Naive thymus-derived CD4-positive, alpha-beta T cell (primary cell): Measurements from ENCODE around the gene CAMTA1. TPM values are rescaled to one million over a fixed set of nuclear protein-coding genes. Genes with fewer than 3 reads are reported as not detected.

Source experiments
- ATAC-seq: fragments of 150-1000 bp; cut with Tn5 transposase; 2 replicates; pipeline ENCODE4 v1.10.0; 2021; ENCODE audit warnings: mild to moderate bottlenecking, moderate library complexity
- CTCF ChIA-PET: fragments of 350-600 bp; sonication (Branson Sonifier 250); formaldehyde crosslinking; loops from one replicate; lab custom pipeline; 2021; ENCODE audit warnings: antibody characterized with exemption; lab: Charles Lee
- POLR2A ChIA-PET: fragments of 350-600 bp; sonication (Branson Sonifier 250); formaldehyde crosslinking; loops from one replicate; lab custom pipeline; 2021; ENCODE audit warnings: antibody characterized with exemption, inconsistent platforms; lab: Charles Lee
- DNase-seq, 9 donors: peaks; one replicate each; pipeline versions ENCODE4 v3.0.0 to v3.0.0-alpha.2; 2020 to 2022; ENCODE audit warnings: mixed read lengths in 1 of 9
- H3K27ac ChIP-seq: one replicate; pipeline ENCODE4 v1.7.0; 2013; ENCODE audit warnings: mild to moderate bottlenecking, low read depth, low read length, moderate library complexity
- H3K27me3 ChIP-seq, 2 donors: one replicate each; pipeline ENCODE4 v1.7.0; 2013; ENCODE audit warnings: low read length in 2 of 2, mild to moderate bottlenecking in 2 of 2, moderate library complexity in 2 of 2; ENCODE audit not compliant: control insufficient read depth in 2 of 2, insufficient read depth in 2 of 2
- H3K36me3 ChIP-seq, 3 experiments: 1 replicate in 2 of 3; 2 replicates in 1 of 3; pipeline ENCODE4 v1.7.0; 2013; ENCODE audit warnings: low read length in 3 of 3, mild to moderate bottlenecking in 3 of 3, moderate library complexity in 1 of 3; ENCODE audit not compliant: insufficient read depth in 3 of 3, control insufficient read depth in 2 of 3
- H3K4me1 ChIP-seq, 2 donors: one replicate each; pipeline ENCODE4 v1.7.0; 2013; ENCODE audit warnings: low read length in 2 of 2, mild to moderate bottlenecking in 2 of 2, moderate library complexity in 1 of 2; ENCODE audit not compliant: control insufficient read depth in 2 of 2, insufficient read depth in 2 of 2
- H3K4me3 ChIP-seq: 2 replicates; pipeline ENCODE4 v1.7.0; 2013; ENCODE audit warnings: mild to moderate bottlenecking, low read length
- H3K9me3 ChIP-seq, 3 experiments: 1 replicate in 2 of 3; 2 replicates in 1 of 3; pipeline ENCODE4 v1.7.0; 2013; ENCODE audit warnings: low read length in 3 of 3; ENCODE audit not compliant: control insufficient read depth in 2 of 3
- H3K27ac Mint-ChIP-seq, 9 donors: one replicate each; pipeline ENCODE4 v1.8.0; 2020 to 2022; ENCODE audit warnings: mixed read lengths in 9 of 9, mild to moderate bottlenecking in 8 of 9, moderate library complexity in 5 of 9, inconsistent platforms in 2 of 9
- H3K27me3 Mint-ChIP-seq, 5 donors: one replicate each; pipeline ENCODE4 v1.8.0; 2021 to 2022; ENCODE audit warnings: mixed read lengths in 5 of 5, mild to moderate bottlenecking in 1 of 5
- H3K36me3 Mint-ChIP-seq, 5 donors: one replicate each; pipeline ENCODE4 v1.8.0; 2020 to 2022; ENCODE audit warnings: mixed read lengths in 5 of 5, mild to moderate bottlenecking in 3 of 5, inconsistent platforms in 1 of 5
- H3K4me1 Mint-ChIP-seq, 7 donors: one replicate each; pipeline ENCODE4 v1.8.0; 2020 to 2022; ENCODE audit warnings: mixed read lengths in 7 of 7, mild to moderate bottlenecking in 3 of 7, inconsistent platforms in 1 of 7
- H3K4me3 Mint-ChIP-seq, 10 donors: one replicate each; pipeline ENCODE4 v1.8.0; 2020 to 2022; ENCODE audit warnings: mild to moderate bottlenecking in 10 of 10, mixed read lengths in 10 of 10, moderate library complexity in 6 of 10, inconsistent platforms in 2 of 10
- H3K9me3 Mint-ChIP-seq, 11 donors: one replicate each; pipeline ENCODE4 v1.8.0; 2020 to 2022; ENCODE audit warnings: mixed read lengths in 11 of 11, mild to moderate bottlenecking in 4 of 11, inconsistent platforms in 1 of 11, moderate library complexity in 1 of 11
- intact Hi-C, 2 donors: fragments of 100-400 bp; cut with micrococcal nuclease; formaldehyde crosslinking; loops; one replicate each; pipeline ENCODE4 v1.15.1; 2023
- polyA plus RNA-seq, 2 donors: library from polyadenylated mRNA; unstranded; fragments of 300-500 nt; fragmentation: Illumina TruSeq; gene quantifications; one replicate each; pipeline ENCODE4 v1.2.3, GENCODE V29; 2021
- total RNA-seq, 6 experiments: library from RNA in 5 of 6; stranded (reverse) in 5 of 6; gene quantifications; 1 replicate in 5 of 6; 2 replicates in 1 of 6; pipeline ENCODE4 v1.2.3 and lab custom pipeline; 2021 to 2026

Gene CAMTA1
- total and polyA plus RNA-seq, 7 experiments from 2014 or later, result 38.1 to 68.6 (median 42.6) TPM

DNA sequence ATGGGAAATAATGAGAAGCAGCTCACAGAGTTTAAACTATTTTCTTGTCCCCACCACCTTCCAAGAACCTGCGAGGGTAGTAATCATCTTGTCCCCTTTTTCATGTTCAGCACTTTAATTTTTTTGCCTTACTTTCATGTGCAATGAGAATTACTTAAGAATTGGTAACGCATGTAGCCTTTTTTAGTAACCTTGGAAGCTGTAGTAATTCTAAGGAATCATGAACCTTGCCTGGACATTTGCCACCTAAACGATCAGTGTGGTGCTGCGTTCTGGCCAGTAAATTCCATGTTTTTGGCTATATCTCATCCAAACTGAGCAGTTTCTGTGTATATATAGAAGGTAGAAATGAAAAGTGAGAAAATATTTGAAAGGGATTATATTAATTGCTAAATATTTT is 981.9 kb downstream of the CAMTA1 start:
- no peak overlapping the region for H3K4me3 ChIP-seq
- no peaks in the 10 kb centered on the region for H3K9me3 ChIP-seq
- ATAC-seq (no peak), DNase-seq (no peak)
- H3K36me3 ChIP-seq, result peaks cover 0 to 5% (median 0%) of the 10 kb centered on the region in 3 experiments
- ChIA-PET POLR2A (no interaction called here), CTCF (interaction anchor here (0.7 kb wide), 1 partner anchor 63 kb away, joined by 4 read pairs; no protein-coding TSS in a partner anchor)
- peaks cover 0 to 2% (median 0%) of the 10 kb centered on the region in 5 donors for H3K36me3 Mint-ChIP-seq
- peaks cover 0 to 2% of the 10 kb centered on the region in 2 donors for H3K27me3 ChIP-seq
- no peak overlapping the region for H3K27ac Mint-ChIP-seq
- H3K4me1 ChIP-seq, result peaks cover 7% of the 10 kb centered on the region in 2 donors
- peaks cover 0 to 1% (median 0%) of the 10 kb centered on the region in 11 donors for H3K9me3 Mint-ChIP-seq
- no peak overlapping the region for H3K27ac ChIP-seq
- H3K4me1 Mint-ChIP-seq, result peaks cover 4 to 17% (median 11%) of the 10 kb centered on the region in 7 donors
- H3K4me3 Mint-ChIP-seq, result no peak overlapping the region
- H3K27me3 Mint-ChIP-seq, result peaks cover 5 to 55% (median 7%) of the 10 kb centered on the region in 5 donors
- intact Hi-C loops, result no loop called here

- Histone ChIP-seq H3K36me3 (peaks cover 0 to 5% (median under 1%) of the 10 kb centered on the region in 3 experiments), H3K9me3 (no peaks in the 10 kb centered on the region), H3K27ac (no peak overlapping the region), H3K4me3 (no peak overlapping the region), H3K27me3 (peaks cover 0 to 2% of the 10 kb centered on the region in 2 donors), H3K4me1 (peaks cover 9 to 13% of the 10 kb centered on the region in 2 donors)
- Mint-ChIP-seq H3K36me3 (peaks cover 0 to 5% (median 4%) of the 10 kb centered on the region in 5 donors), H3K9me3 (peaks cover 0 to 2% (median 0%) of the 10 kb centered on the region in 11 donors), H3K27ac (no peak overlapping the region), H3K27me3 (peaks cover 5 to 45% (median 7%) of the 10 kb centered on the region in 5 donors), H3K4me1 (peaks cover 15 to 31% (median 25%) of the 10 kb centered on the region in 7 donors), H3K4me3 (no peak overlapping the region)
- ChIA-PET POLR2A (no interaction called here), CTCF (interaction anchor here (1.6 kb wide), 1 partner anchor 16 kb away, joined by 10 read pairs; no protein-coding TSS in a partner anchor)
- DNase-seq (no peak), ATAC-seq (no peak)
- intact Hi-C loops, result no loop called here
Observed at GRCh38 chr1:7768583-7768982, 983.3 kb downstream of the CAMTA1 start.

- Histone ChIP-seq H3K27me3 (peaks cover 0 to 2% of the 10 kb centered on the region in 2 donors), H3K4me3 (no peak overlapping the region), H3K9me3 (no peaks in the 10 kb centered on the region), H3K36me3 (peaks cover 0 to 7% (median 5%) of the 10 kb centered on the region in 3 experiments), H3K27ac (no peak overlapping the region), H3K4me1 (peaks cover 9 to 13% of the 10 kb centered on the region in 2 donors)
- DNase-seq (no peak), ATAC-seq (no peak)
- POLR2A ChIA-PET, result no interaction called here
- Mint-ChIP-seq H3K9me3 (peaks cover 0 to 3% (median 0%) of the 10 kb centered on the region in 11 donors), H3K36me3 (peaks cover under 1 to 14% (median 10%) of the 10 kb centered on the region in 5 donors), H3K4me1 (peaks cover 20 to 43% (median 33%) of the 10 kb centered on the region in 7 donors), H3K27me3 (peaks cover 5 to 39% (median 7%) of the 10 kb centered on the region in 5 donors), H3K27ac (peak overlapping the region in 1 of 9 donors; percentile 41), H3K4me3 (peak overlapping the region in 8 of 10 donors; percentile 3 to 89 (median 39))
- intact Hi-C loops, result loop anchor here (5.0 to 10.0 kb wide), 3 partner anchors 983 to 1643 kb away; partner anchors contain the start of genes CAMTA1 (in 1 of the 2) and RERE (in 1 of the 2)
- CTCF ChIA-PET, result no interaction called here
Observed at GRCh38 chr1:7769673-7770412, 984.6 kb downstream of the CAMTA1 start.

GRCh38 chr1:7770669-7770996 is 985.4 kb downstream of the CAMTA1 start:
- Histone ChIP-seq H3K9me3 (no peaks in the 10 kb centered on the region), H3K4me1 (peaks cover 9 to 13% of the 10 kb centered on the region in 2 donors), H3K27me3 (no peaks in the 10 kb centered on the region), H3K36me3 (peaks cover 0 to 7% (median 5%) of the 10 kb centered on the region in 3 experiments), H3K4me3 (peak overlapping the region; percentile 83), H3K27ac (peak overlapping the region; percentile 90)
- Mint-ChIP-seq H3K9me3 (peaks cover 0 to 3% (median 0%) of the 10 kb centered on the region in 11 donors), H3K36me3 (peaks cover 3 to 17% (median 10%) of the 10 kb centered on the region in 5 donors), H3K27me3 (peaks cover 5 to 35% (median 7%) of the 10 kb centered on the region in 5 donors), H3K4me1 (peaks cover 22 to 48% (median 37%) of the 10 kb centered on the region in 7 donors), H3K4me3 (peak overlapping the region; percentile 82 to 93 (median 87)), H3K27ac (peak overlapping the region in 8 of 9 donors; percentile 46 to 93 (median 82))
- ChIA-PET POLR2A (interaction anchor here (1.0 to 2.4 kb wide), 2 partner anchors 11 to 15 kb away, joined by 3 to 14 read pairs; no protein-coding TSS in a partner anchor), CTCF (no interaction called here)
- DNase-seq, result no peak
- intact Hi-C loops, result loop anchor here (5.0 to 10.0 kb wide), 3 partner anchors 983 to 1643 kb away; partner anchors contain the start of genes CAMTA1 (in 1 of the 2) and RERE (in 1 of the 2)
- peak; percentile 63 for ATAC-seq

- Histone ChIP-seq H3K27ac (peak within 1 kb of the TSS; percentile 90), H3K4me1 (peaks cover 9 to 13% of the 10 kb centered on the region in 2 donors), H3K36me3 (peaks cover 0 to 7% (median 5%) of the 10 kb centered on the region in 3 experiments), H3K27me3 (no peaks in the 10 kb centered on the region), H3K9me3 (no peaks in the 10 kb centered on the region), H3K4me3 (peak within 1 kb of the TSS; percentile 83)
- Mint-ChIP-seq H3K27me3 (peaks cover 5 to 33% (median 6%) of the 10 kb centered on the region in 5 donors), H3K4me3 (peak within 1 kb of the TSS; percentile 82 to 93 (median 89)), H3K36me3 (peaks cover 3 to 17% (median 10%) of the 10 kb centered on the region in 5 donors), H3K4me1 (peaks cover 22 to 52% (median 41%) of the 10 kb centered on the region in 7 donors), H3K9me3 (peaks cover 0 to 3% (median 0%) of the 10 kb centered on the region in 11 donors), H3K27ac (peak within 1 kb of the TSS; percentile 67 to 94 (median 86))
- intact Hi-C loops, result loop anchor here (1.0 to 10.0 kb wide), 6 partner anchors 12 to 1644 kb away; partner anchors contain the start of genes CAMTA1 (in 1 of the 2), DNAJC11 (in 1 of the 2) and RERE (in 1 of the 2)
- DNase-seq (peak; percentile 58 to 92 (median 77)), ATAC-seq (peak; percentile 98)
- ChIA-PET POLR2A (interaction anchor here (1.0 to 2.4 kb wide), 2 partner anchors 10 to 15 kb away, joined by 3 to 14 read pairs; no protein-coding TSS in a partner anchor), CTCF (no interaction called here)
Observed at GRCh38 chr1:7770997-7771822, 986.0 kb downstream of the CAMTA1 start, which contains the start of gene VAMP3. Gene VAMP3 (plus strand): TSS chr1:7771296. CDS start chr1:7771384, 88 bp downstream.
